ENCODE results near the gene GFOD2.

Gene GFOD2

DNA sequence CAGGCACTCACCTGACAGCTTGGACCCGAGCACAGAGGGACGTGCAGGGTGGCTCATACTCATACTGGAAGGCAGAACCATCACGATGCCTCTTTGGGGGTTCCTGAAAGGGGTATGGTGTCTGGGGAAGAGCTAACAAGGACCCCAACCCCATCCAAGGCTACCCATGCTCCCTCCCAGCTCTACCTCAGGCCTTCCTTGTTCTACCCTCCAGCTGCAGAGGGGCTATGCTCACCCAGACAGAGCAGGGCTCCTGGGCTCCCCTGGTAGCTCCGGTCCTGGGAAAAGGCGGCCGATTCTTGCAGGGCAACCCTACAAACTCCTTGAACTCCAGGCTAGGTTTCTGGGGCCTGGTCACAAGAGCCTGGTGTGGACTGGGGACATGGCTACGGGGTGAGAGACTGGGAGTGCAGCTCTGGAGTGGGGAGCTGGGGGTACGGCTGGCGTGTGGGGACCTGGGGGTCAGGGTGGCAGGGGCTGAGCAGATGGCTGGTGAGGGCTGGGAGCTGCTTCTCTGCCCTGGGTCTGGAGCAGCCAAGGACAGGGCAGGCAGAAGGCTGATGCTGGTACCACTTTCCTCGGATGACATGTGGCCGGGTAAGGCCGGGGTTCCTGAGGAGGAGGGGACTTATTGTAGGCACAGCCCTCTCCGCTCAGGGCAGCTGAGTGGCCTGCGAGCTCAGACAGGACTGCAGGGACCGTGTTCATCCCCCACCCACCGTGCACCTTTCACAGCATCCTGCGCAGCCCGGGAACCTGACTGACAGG lies 61.2 kb downstream of the GFOD2 start:
- DNase-seq (ENCODE audit: low read depth): no peak

DNA sequence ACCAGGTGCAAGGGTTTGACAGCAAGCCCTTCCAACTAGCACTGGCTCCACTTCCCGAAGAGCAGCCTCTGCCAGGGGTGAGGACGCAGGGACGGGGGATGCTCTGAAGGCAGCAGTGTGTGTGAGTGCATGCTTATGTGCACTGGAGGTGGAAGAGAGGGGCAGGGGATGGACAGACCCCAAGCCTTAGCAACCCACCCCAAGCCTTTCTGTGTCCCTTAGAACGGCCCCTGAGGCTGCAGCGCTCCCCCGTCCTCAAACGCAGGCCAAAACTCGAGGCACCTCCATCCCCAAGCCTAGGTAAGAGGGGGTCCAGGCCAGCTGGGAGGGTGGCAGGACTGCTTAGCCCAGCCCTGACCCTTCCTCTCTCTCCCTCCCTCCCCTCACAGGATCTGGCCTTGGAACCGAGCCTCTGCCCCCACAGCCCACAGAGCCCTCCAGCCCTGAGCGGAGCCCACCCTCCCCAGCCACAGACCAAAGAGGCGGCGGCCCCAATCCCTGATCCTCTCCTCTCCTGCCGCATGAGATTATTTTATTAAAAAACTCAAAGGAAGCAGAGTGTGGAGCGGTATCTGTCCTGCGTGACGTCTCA lies 62.0 kb downstream of the GFOD2 start:
- DNase-seq (ENCODE audit: low read depth): no peak

DNA sequence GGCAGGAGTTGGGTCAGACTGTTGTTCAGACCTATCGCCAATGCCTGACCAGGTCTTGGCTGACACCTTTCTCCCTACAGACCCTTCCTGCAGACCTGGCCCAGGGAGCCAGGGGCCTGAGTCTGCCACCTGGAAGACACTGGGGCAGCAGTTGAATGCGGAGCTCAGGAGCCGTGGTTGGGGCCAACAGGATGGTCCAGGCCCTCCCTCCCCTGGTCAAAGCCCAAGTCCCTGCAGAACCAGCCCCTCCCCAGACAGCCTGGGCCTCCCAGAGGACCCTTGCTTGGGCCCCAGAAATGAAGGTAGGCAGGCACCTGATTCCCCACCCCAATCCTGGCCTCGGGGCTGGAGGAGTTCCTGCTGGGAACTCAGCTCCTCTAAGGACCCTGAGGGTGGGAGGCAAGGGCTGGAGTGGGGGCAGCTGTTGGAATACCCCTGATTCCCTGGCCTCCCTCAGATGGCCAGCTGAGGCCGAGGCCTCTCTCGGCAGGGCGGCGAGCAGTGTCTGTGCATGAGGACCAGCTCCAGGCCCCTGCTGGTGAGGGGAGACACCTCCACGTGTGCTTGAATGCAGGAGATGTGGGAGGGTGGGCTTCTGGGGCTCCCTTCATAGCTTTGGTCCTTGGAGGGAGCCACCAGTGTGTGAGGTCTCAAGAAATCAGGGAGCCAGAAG lies 62.6 kb downstream of the GFOD2 start:
- DNase-seq (ENCODE audit: low read depth): no peak

DNA sequence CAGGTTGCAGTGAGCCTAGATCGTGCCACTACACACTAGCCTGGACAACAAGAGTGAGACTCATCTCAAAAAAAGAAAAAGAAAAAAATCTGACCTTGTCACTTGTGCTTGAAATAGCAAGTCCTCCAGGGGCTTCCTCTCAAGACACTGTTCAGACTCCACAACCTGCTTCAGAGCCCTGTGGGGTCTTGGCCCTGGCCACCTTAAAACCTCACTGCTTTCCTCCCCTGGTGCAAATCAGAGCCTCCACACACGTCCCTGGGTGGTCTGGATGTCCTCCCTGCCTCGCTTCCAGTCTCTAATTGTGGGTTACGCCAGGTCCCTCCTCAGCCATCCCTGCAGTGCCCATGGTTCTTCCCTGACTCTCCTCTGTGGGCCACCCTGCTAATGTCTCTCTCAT lies 63.8 kb downstream of the GFOD2 start:
- no peak for DNase-seq (ENCODE audit: low read depth)

DNA sequence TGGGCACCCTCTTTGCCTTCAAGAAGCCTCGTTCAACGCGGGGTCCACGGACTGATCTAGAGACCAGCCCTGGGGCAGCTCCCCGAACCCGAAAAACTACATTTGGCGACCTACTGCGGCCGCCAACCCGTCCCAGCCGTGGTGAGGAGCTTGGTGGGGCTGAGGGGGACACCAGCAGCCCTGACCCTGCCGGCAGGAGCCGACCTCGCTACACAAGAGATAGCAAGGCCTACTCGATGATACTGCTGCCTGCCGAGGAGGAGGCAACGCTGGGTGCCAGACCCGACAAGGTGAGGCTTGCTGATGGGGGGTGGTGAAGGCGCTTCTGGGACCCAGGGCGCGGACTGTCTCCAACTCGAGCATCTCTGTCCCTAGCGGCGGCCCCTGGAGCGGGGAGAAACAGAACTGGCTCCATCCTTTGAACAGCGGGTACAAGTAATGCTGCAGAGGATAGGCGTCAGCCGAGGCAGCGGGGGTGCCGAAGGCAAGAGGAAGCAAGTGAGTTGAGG lies 64.7 kb downstream of the GFOD2 start:
- DNase-seq (ENCODE audit: low read depth): no peak

DNA sequence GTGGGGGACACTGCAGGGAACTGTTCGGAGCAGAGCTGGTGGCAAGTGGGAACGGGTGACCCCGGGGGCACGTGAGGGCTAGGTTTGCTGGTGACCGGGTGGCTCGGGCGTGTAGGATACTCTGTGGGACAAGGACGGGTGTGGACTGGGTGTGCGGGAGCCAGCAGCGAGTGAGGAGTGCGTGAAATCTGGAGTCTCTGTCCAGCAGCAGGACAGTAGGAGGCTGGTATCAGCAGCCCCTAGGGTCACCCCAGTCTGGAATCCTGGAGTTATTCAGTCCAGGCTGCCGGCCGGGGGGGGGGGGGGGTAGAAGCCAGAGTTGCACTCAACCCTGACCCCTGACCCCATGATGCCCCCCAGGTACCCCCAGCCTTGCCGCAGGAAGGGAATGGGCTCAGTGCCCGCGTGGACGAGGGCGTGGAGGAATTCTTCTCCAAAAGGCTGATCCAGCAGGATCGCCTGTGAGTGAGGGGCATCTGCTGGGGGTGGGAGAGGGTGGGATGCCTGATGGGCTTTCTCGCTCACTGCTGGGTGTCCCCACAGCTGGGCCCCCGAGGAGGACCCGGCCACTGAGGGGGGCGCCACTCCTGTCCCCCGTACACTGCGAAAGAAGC lies 65.2 kb downstream of the GFOD2 start:
- no peak for DNase-seq (ENCODE audit: low read depth)

DNA sequence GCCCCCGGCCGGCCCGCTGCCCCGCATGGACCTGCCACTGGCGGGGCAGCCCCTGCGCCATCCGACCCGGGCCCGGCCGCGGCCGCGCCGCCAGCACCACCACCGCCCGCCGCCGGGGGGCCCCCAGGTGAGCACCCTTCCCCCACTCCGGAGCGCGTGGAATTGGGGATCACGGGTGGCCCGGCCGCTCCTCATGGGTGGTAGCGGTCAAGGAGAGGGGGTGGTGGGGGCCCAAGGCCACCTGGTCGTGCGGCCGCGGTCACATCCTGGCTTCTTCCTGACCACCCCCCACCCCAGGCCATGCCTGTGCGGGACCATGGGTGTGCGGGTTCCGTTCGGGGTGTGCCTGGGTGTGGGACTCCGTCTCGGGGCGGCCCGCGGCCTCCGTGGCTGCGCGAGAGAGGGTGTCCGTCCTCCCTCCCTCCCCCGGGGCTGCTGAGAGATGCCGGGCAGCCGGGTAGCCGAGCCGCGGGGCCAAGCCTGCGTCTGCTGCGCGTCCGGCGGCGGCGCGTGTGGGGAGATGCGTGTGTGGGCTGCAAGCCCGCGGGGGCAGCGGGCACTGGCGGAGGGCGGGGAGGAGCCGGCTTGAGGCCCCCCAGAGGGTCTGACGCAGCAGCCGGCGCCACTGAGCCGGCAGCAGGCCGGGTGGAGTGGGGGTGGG lies 65.9 kb downstream of the GFOD2 start:
- no peak for DNase-seq (ENCODE audit: low read depth)

DNA sequence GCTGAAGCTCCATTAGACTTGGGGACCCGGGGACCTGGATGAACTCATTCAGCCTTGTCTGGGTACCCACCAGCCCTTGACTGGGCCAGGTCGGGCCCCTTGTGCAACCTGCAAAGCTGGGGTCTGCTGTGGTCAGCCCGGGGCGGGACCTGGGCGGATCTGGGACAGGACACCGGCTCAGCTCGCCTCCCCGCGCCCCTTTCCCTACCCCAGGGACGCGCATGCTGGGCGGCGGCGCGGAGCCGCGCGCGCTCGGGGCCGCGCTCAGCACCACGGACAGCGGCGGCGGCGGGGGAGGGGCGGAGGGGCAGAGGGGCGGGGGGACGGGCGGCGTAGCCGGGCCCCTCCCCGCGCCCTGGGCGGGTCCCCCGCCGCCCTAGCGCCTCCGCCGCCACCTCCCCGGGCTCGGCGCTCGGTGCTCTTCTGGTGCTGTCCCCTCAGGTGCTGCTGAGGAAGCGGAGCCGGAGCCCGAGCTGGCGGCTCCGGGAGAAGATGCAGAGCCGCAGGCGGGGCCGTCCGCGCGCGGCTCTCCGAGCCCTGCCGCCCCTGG lies 66.5 kb downstream of the GFOD2 start:
- no peak for DNase-seq (ENCODE audit: low read depth)

DNA sequence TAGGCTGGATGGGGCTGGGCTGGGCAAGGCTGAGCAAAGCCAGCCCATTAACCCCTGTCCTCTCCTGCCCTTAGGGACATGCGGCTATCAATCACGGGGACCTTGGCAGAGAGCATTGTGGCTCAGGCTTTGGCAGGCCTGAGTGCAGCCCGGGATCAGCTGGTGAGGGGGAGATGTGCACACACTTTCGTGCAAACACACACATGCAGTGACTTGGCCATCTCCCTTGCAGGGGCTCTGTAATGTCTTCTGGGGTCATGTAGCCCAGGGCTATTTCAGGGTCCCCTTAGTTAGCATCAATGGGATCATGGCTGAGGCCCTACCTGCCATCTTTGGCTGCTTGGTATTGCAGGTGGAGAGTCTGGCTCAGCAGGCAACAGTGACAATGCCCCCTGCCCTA lies 67.3 kb downstream of the GFOD2 start:
- no peak for DNase-seq (ENCODE audit: low read depth)

DNA sequence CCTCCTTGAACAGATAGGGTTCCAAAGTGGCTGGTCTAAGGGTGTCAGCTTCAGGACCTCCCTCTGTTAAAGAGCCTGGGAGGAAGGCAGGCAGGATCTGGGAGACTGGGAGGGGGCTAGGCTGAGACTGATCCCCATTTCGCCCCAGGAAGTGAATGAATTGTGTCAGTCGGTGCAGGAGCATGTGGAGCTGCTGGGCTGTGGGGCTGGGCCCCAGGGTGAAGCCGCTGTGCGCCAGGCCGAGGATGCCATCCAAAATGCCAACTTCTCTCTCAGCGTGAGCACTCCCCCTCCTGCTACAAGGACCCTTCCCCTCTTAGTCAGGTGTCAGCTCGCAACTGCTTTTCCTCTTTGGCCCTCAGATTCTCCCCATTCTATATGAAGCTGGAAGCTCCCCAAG lies 68.1 kb downstream of the GFOD2 start:
- no peak for DNase-seq (ENCODE audit: low read depth)

DNA sequence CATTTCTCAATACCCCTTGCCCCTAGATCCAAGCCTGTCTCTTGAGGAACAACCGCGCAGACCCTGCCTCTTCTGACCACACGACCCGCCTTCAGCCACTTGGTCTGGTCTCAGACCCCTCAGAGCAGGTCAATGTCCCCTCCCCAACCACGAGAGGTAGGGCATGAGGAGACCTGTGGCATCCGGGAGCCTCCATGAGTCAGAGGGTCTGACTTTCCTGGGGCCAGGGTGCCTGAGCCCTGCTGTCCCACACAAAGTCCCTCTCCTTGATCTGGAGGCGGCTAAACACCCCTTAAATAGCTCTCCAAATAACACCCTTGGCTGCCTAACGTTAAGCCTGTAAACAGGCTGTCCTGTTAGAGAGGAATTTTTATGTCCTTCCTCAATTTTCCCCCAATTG lies 69.1 kb downstream of the GFOD2 start:
- DNase-seq (ENCODE audit: low read depth): no peak

DNA sequence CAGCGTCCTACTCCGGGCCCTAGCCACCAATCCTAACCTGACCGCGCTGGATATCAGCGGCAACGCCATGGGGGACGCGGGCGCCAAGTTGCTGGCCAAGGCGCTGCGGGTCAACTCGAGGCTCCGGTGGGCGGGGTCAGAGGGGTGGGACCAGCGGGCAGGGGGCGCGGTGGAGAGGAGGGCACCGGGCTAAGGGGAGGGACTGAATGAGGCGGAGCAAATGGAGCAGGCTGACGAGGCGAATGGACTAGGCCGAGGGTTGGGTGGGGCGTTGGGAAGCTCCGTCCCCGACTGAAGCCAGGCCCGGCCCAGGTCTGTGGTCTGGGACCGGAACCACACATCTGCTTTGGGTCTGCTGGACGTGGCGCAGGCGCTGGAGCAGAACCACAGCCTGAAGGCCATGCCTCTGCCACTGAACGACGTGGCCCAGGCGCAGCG lies 69.6 kb downstream of the GFOD2 start:
- no peak for DNase-seq (ENCODE audit: low read depth)

DNA sequence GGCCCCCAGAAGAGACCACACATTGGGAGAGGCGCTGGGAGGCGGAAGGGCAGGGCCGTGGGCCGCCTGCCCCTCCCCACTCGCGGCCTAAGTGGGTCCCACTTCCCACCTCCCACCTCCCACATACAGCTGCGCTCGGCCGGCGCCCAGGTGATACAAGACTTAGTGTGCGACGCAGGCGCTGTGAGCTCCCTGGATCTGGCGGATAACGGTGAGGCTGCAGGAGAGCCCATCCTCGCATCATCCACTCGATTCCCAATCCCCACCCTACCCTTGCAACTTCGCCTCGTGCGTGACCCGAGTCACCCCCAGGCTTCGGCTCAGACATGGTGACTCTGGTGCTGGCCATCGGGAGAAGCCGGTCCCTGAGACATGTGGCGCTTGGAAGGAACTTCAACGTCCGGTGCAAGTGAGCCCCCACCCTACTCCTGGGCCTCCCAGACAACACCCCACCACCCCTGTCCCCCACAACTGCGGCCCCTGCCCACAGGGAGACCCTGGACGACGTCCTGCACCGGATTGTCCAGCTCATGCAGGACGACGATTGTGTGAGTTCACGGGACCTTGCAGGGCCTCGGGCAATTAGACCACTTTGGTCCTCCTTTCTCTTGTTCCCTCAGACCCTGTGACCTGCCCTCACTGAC lies 70.2 kb downstream of the GFOD2 start:
- DNase-seq (ENCODE audit: low read depth): no peak

DNA sequence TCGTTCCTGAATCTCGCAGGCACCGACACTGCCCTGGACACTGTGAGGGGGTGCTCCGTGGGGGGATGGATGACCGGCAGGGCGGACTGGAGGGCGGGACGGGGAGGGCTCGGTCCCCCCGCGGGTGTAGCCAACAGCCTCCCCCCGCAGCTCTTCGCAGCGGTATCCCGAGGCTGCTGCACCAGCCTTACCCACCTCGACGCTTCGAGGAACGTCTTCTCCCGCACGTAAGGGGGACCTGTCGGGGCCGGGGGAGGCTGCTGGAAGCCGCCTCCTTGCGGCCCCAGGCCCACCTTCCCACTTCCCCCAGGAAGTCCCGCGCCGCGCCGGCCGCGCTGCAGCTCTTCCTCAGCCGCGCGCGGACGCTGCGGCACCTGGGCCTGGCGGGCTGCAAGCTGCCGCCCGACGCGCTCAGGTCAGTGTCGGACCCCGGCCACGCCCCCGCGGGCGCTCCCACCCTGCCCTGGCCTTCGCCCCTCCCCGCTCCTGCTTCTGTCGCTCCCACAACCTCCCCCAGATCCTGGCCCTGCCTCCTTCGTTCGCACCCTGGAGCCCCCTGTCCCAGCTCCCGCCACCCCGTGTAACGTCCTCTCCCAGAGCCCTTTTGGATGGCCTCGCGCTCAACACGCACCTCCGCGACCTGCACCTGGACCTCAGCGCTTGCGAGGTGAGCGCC lies 70.9 kb downstream of the GFOD2 start:
- DNase-seq (ENCODE audit: low read depth): no peak

DNA sequence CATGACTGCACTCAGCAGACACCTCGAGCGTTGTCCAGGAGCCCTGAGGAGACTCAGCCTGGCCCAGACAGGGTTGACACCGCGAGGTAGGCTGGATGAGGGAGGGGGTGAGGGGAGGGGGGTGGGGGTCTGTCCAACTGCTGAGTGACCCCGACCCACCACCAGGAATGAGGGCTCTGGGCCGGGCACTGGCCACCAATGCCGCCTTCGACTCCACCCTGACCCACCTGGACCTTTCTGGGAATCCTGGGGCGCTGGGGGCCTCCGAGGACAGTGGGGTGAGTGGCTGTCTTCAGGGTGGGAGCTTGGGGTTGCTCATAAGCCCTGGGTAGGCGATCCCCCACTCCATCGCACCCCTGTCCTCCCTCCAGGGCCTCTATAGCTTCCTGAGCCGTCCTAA lies 71.4 kb downstream of the GFOD2 start:
- DNase-seq (ENCODE audit: low read depth): no peak

DNA sequence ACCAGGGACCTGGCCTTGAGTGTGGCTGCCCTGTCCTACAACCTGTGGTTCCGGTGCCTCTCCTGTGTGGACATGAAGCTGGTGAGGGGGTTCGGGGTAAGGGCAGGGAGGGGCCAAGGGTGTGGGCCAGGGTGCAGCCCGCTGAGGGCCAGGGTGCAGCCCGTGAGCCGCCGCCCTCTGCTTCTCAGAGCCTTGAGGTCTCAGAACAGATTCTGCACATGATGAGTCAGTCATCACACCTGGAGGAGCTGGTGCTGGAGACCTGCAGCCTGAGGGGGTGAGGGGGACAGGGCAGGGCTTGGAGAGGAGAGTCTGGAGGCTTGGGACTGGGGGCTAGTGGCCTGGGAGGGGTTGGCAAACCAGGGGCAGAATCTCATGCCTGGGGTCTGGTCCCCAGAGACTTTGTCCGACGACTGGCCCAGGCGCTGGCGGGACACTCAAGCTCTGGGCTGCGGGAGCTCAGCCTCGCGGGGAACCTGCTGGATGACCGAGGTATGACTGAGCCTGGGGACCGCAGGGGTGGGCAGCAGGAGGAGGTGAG lies 71.9 kb downstream of the GFOD2 start:
- no peak for DNase-seq (ENCODE audit: low read depth)

DNA sequence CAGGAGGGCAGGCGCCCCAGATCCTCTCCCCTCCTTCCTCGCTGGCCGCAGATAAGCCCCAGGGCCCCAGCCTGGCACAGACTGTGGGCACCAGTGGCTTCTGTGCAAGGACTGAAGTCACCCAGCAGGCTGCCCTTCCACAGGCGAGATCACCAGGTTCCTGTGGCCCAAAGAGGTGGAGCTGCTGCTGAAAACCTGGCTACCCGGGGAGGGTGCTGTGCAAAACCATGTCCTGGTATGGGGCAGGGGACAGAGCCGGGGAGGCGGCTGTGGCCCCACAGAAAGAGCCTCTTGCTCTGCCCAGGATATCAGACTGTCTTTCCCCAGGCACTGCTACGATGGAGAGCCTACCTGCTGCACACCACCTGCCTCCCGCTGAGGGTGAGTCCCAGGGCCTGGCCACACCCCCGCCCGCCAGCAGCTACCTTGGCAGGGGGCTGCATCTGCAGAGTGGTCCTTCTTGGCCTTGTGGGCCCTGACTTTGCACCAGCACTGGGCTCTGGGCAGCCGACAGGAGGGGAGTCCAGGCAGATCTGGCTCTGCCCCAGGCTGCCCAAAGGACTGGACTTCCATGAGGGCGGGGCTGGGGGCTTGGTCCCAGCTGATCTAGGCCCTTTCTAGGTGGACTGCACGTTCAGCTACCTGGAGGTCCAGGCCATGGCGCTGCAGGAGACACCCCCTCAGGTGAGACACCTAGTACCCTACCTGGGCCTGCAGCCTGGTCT lies 73.6 kb downstream of the GFOD2 start:
- DNase-seq (ENCODE audit: low read depth): no peak

DNA sequence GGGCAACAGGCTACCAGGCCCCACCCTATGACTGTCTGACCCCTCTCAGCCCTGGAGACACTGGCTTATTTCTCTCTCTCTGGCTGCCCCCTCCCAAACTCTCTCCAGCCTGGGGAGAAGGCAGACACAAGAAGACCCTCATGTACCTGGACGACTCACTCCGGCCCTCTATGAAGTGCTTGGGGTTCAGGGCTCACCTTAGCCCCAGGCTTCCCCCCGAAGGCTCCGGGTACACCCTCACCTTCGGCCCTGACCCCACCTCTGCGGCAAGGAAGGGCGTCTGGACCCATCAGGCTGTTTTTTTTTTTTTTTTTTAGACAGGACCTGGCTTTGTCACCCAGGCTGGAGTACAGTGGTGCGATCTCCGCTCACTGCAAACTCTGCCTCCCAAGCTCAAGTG lies 75.1 kb downstream of the GFOD2 start:
- no peak for DNase-seq (ENCODE audit: low read depth)

DNA sequence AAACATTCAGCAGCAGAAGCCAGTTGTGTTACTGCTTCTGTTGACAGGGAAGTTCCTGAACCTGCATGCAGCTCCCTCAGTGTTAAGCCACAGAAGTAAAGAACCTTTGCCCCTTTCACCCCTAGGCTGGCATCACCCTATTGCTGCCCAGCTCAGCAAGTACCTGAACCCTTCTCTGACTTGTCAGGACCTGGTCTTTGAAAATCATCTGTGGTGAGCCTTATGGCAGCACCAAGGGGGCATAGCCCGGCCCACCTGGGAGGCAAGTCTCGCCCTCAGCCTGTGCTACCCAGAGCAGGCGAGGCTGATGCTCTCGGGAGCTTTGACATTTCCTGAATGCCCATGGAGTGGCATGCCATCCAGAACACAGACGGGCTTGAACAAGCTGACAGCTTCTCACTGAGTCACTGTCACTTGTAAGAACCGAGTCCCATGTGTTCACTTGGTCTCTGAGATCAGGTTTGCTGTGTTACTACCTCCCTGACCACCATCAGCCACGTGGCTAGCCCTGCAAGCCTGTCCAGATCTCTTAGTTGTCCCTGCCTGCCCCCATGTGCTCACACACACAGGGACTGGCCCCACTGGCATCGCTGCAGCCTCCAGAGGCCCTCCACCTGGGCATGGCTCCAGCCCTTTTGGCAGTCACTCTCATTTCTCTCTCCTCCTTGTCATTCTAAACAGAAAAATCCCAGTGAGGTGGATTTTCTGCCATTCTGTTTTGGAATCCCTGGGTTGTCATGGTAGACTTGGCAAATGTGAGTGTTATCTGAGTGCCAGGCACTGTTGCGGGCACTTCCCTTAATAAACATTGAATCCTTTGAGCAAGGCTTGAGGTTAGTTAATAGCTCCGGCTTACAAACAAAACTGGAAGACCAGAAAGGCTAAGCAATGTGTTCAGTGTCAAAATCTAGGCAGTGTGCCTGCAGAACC lies 77.1 kb downstream of the GFOD2 start:
- DNase-seq (ENCODE audit: low read depth): no peak
